HG03354 (cell line): ENCODE results near the gene LINC00632.

Source experiments
- ATAC-seq: cut with Tn5 transposase; IDR thresholded peaks from one replicate; pipeline ENCODE4 v1.9.1; 2021; ENCODE audit warnings: mild to moderate bottlenecking; ENCODE audit not compliant: unreplicated experiment, poor library complexity, severe bottlenecking

LINC00632 gene

DNA sequence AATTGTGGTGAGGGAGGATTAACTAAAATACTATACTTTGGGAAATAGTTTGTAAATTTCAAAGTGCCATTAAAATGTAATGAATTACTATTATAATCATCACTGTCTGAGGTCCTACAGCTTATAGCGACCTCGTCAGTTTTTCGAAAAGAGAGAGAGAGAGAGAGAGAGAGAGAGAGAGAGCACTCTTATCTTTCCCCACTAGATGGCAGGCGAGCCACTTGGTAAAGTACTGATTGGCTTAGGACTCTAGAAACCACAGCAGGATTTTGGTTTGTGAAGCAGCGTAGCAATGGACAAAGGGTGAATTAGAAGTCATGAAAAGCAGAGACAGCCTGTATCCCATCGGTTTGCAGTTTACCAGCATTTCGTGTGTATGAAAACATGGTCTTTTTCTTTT lies 52.5 kb downstream of the LINC00632 start:
- ATAC-seq: peak; percentile 89

GRCh38 chrX:140764401-140764919 lies 54.9 kb downstream of the LINC00632 start:
- ATAC-seq: no peak

DNA sequence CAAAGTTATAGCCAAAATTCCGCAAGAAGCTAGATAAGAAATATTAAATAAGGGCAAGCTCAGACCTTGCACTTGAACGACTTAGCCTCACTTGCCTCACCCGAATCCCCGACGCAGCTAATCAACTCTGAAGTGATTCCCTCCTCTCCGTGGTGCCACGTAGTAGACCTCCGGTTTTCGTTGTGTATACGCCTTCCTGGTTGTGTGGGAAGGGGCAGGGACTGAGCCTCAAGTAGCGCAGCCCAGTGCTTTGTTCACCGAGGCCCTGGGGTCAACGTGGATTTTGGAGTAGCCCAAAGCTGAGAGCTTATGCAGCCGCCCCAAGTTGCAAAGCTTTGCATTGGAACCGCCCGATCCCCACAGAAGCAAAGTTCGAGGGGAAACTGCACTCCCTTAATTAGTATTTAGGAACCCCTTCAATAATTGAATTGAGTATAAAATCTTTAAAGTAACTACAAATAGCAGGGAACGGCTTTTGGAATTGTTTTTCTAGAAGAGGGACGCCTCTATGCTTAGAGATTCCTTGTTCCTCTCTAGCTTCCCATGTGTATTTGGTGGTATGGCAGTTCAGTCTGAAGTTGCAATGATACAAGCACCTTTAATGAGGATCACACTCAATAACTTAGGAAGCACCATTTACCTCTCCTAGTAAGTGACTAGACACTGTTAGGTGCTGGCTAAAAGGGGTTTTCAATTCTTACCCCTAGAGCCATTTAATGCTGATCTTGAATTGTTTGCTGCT lies 55.7 kb downstream of the LINC00632 start:
- ATAC-seq: no peak

GRCh38 chrX:140766024-140766611 lies 56.6 kb downstream of the LINC00632 start:
- ATAC-seq: peak; percentile 71

GRCh38 chrX:140767646-140768045 lies 58.1 kb downstream of the LINC00632 start:
- no peak for ATAC-seq

GRCh38 chrX:140775211-140775610 lies 65.7 kb downstream of the LINC00632 start:
- no peak for ATAC-seq

GRCh38 chrX:140776320-140776719 lies 66.8 kb downstream of the LINC00632 start:
- no peak for ATAC-seq

DNA sequence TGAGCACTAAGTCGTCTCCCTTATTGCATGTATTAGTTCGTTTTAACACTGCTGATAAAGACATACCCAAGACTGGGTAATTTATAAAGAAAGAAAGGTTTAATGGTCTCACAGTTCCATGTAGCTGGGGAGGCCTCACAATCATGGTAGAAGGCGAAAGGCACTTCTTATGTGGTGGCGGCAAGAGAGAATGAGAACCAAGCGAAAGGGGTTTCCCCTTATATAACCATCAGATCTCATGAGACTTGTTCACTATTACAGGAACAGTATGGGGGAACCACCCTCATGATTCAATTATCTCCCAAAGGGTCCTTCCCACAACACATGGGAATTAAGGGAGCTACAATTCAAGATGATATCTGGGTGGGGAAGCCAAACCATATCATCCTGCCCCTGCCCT lies 85.1 kb downstream of the LINC00632 start:
- ATAC-seq: no peak

DNA sequence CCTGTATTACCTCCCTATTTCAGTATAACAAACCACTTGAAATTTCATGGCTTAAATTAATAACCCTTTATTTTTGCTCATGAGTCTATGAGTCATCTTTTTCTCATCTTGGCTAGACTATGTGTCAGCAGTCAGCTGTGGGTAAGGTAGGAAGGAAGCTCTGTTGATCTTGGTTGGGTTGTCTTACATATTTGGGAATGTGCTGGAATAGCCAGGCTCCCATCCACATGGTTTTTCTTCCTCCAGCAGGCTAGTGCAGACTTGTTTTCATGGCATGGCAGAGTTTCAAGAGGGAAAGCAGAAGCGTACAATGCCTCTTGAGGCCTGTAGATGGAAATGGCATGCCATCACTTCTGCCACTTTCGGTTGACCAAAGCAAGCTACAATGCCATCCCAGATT lies 89.7 kb downstream of the LINC00632 start:
- ATAC-seq: no peak

DNA sequence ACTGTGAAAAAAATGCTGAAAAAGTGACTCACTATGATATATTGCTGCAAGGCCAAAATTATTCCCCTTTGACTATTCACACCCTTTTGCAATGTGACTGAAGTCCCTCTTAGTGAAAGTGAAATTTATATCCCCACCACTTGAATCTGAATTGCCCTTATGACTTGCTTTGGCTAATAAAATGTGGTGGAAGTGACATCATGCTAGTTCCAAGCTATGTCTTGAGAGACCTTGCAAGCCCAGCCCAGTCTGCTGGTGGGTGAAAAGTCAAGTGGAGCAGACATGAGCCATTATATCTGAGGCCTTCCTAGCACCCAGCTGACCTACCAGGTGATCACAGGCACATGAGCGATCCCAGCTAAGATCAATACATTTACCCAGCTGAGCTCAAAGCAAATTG lies 94.7 kb downstream of the LINC00632 start:
- ATAC-seq: no peak

GRCh38 chrX:140815868-140816267 lies 106.3 kb downstream of the LINC00632 start:
- ATAC-seq: no peak

DNA sequence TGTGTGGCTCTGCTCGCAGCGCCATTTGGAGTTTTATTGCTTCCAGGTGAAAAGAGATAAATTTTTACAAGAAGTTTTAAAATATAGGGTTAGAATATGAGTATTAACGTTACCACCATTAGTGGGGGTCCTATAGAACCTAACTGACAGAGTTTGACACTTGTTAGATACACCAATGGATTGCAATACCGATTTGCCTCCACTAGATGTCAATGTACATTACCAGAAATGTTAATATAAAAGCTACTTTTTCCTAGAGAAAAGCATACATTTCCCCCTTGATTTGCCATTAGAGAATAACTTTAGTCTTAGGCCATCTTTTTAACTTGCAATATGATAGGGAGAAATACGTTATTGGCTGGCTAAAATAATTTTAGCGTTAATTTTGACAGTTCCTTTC lies 108.4 kb downstream of the LINC00632 start:
- ATAC-seq: peak; percentile 67

- ATAC-seq: no peak
Measured at GRCh38 chrX:140821280-140821679, 111.7 kb downstream of the LINC00632 start.

DNA sequence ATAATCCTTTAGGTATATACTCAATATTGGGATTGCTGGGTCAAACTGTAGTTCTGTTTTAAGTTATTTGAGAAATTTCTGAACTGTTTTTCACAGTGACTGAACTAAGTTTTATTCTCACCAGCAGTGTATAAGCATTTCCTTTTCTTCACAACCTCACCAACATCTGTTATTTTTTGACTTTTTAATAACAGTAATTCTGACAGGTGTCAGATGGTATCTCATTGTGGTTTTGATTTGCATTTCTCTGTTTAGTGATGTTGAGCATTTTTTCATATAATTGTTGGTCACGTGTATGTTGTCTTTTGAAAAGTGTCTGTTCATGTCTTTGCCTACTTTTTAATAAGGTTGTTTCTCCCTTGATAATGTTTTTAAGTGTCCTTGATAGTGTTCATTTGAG lies 112.6 kb downstream of the LINC00632 start:
- no peak for ATAC-seq

DNA sequence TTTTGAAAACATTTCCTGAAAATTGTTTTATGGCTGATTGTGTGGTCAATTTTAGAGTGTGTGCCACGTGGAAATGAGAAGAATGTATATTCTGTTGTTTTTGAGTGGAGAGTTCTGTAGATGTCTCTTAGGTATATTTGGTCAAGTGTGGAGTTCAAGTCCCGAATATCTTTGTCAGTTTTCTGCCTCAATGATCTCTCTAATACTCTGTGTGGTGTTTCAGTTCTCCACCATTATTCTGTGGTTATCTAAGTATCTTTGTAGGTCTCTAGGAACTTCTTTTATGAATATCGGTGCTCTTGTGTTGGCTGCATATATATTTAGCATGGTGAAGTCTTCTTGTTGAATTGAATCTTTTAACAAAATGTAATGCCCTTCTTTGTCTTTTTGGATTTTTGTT lies 113.3 kb downstream of the LINC00632 start:
- no peak for ATAC-seq

- ATAC-seq: no peak
Measured at GRCh38 chrX:140836874-140837273, 127.3 kb downstream of the LINC00632 start.
